ENCODE results near the gene TTC32.
"Not testable (repeated sequence)": the region's sequence is repeated elsewhere in the genome, so short reads cannot be mapped to it uniquely, and the experiment has no call there.

Gene TTC32

DNA sequence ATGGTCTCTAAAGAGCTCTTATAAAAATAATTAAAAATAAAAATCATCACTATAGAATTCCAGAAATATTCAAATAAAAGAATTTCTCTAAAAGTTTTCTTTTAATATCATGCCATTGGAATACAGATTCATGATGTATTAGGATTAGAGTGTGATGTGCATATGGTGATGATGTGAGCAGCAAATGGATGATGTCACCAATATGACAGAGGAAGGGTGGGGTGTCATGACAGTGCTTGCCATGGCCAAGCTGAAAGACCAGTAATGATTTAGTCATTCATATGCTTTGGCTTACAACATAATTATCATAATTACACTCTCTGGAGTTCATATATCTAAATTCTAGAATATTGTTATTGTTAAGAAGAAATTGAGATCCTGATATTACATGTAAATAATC, 27.4 kb upstream of the TTC32 start:
- no peaks in the 10 kb centered on the region for H3K4me1 ChIP-seq (ENCODE audit: control insufficient read depth in 2 of 2, insufficient read depth in 2 of 2, low read length in 2 of 2)
- no peak overlapping the region for H3K4me3 ChIP-seq (ENCODE audit: low read length in 2 of 2)
- peaks cover 4 to 10% of the 10 kb centered on the region in 2 donors for H3K9me3 ChIP-seq (ENCODE audit: control insufficient read depth in 2 of 2, low read length in 2 of 2)
- peaks cover 0 to 4% of the 10 kb centered on the region in 2 donors for H3K36me3 ChIP-seq (ENCODE audit: control insufficient read depth in 2 of 2, insufficient read depth in 2 of 2, low read length in 2 of 2)
- no peaks in the 10 kb centered on the region for H3K27me3 ChIP-seq (ENCODE audit: control insufficient read depth in 2 of 2, insufficient read depth in 2 of 2, low read length in 2 of 2)
- no peak overlapping the region for H3K27ac ChIP-seq (ENCODE audit: low read depth in 2 of 2, low read length in 2 of 2)
- H3K9ac ChIP-seq (ENCODE audit: low read depth in 1 of 2, low read length in 2 of 2), result no peak overlapping the region

DNA sequence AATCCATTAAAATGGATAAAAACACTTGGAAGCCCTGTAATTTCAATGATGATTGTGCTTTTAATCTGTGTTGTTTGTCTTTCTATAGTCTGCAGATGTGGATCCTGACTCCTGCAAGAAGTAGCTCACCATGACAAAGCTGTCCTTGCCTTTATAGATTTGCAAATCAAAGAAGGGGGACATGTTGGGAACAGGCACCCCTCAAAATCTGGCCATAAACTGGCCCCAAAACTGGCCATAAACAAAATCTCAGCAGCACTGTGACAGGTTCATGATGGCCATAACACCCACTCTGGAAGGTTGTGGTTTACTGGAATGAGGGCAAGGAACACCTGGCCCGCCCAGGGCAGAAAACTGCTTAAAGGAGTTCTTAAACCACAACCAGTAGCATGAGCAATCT, 26.0 kb upstream of the TTC32 start:
- not testable (repeated sequence) for H3K27me3 ChIP-seq (ENCODE audit: control insufficient read depth in 2 of 2, insufficient read depth in 2 of 2, low read length in 2 of 2); H3K4me1 ChIP-seq (ENCODE audit: control insufficient read depth in 2 of 2, insufficient read depth in 2 of 2, low read length in 2 of 2); H3K27ac ChIP-seq (ENCODE audit: low read depth in 2 of 2, low read length in 2 of 2); H3K4me3 ChIP-seq (ENCODE audit: low read length in 2 of 2); H3K9ac ChIP-seq (ENCODE audit: low read depth in 1 of 2, low read length in 2 of 2); H3K36me3 ChIP-seq (ENCODE audit: control insufficient read depth in 2 of 2, insufficient read depth in 2 of 2, low read length in 2 of 2)
- peaks cover 4 to 10% of the 10 kb centered on the region in 2 donors for H3K9me3 ChIP-seq (ENCODE audit: control insufficient read depth in 2 of 2, low read length in 2 of 2)

DNA sequence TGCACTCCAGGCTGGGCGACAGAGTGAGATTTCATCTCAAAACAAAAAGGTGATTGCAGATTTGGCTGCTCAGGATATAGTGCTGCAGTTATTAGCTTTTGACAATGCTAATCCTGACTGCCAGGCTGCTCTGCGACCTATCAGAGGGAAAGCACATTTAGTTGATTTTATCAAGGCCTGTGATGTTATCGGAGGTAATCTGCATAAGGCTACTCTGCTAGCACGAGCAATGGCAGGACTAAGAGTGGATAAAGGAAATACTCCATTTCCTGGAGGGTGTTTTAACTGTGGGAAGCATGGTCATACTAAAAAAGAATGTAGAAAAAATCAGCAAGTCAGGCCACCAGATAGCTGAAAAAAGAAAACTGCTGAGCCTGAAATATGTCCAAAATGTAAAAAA, 22.7 kb upstream of the TTC32 start:
- not testable (repeated sequence) for H3K4me3 ChIP-seq (ENCODE audit: low read length in 2 of 2); H3K4me1 ChIP-seq (ENCODE audit: control insufficient read depth in 2 of 2, insufficient read depth in 2 of 2, low read length in 2 of 2); H3K9ac ChIP-seq (ENCODE audit: low read depth in 1 of 2, low read length in 2 of 2); H3K9me3 ChIP-seq (ENCODE audit: control insufficient read depth in 2 of 2, low read length in 2 of 2); H3K27me3 ChIP-seq (ENCODE audit: control insufficient read depth in 2 of 2, insufficient read depth in 2 of 2, low read length in 2 of 2); H3K36me3 ChIP-seq (ENCODE audit: control insufficient read depth in 2 of 2, insufficient read depth in 2 of 2, low read length in 2 of 2); H3K27ac ChIP-seq (ENCODE audit: low read depth in 2 of 2, low read length in 2 of 2)

DNA sequence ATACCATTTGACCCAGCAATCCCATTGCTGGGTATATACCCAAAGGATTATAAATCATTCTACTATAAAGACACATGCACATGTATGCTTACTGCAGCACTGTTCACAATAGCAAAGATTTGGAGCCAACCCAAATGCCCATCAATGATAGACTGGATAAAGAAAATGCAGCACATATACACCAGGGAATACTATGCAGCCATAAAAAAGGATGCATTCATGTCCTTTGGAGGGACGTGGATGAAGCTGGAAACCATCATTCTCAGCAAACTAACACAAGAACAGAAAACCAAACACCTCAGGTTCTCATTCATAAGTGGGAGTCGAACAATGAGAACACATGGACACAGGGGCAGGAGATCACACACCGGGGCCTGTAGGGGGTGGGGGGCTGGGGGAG, 20.4 kb upstream of the TTC32 start:
- H3K9ac ChIP-seq (ENCODE audit: low read depth in 1 of 2, low read length in 2 of 2); H3K4me3 ChIP-seq (ENCODE audit: low read length in 2 of 2); H3K27ac ChIP-seq (ENCODE audit: low read depth in 2 of 2, low read length in 2 of 2); H3K27me3 ChIP-seq (ENCODE audit: control insufficient read depth in 2 of 2, insufficient read depth in 2 of 2, low read length in 2 of 2); H3K4me1 ChIP-seq (ENCODE audit: control insufficient read depth in 2 of 2, insufficient read depth in 2 of 2, low read length in 2 of 2); H3K36me3 ChIP-seq (ENCODE audit: control insufficient read depth in 2 of 2, insufficient read depth in 2 of 2, low read length in 2 of 2); H3K9me3 ChIP-seq (ENCODE audit: control insufficient read depth in 2 of 2, low read length in 2 of 2): not testable (repeated sequence)

DNA sequence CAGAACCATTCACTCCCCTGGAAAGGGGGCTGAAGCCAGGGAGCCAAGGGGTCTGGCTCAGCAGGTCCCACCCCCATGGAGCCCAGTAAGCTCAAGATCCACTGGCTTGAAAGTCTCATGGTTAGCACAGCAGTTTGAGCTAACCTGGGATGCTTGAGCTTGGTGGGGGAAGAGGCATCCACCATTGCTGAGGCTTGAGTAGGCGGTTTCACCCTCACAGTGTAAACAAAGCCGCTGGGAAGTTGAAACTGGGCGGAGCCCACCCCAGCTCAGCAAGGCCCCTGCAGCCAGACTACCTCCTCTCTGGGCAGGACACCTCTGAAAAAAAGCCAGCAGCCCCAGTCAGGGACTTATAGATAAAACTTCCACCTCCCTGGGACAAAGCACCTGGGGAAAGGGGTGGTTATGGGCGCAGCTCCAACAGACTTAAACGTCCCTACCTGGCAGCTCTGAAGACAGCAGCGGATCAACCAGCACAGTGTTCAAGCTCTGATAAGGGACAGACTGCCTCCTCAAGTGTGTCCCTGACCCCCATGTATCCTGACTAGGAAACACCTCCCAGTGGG, 14.7 kb upstream of the TTC32 start:
- no peaks in the 10 kb centered on the region for H3K27me3 ChIP-seq (ENCODE audit: control insufficient read depth in 2 of 2, insufficient read depth in 2 of 2, low read length in 2 of 2)
- H3K9me3 ChIP-seq (ENCODE audit: control insufficient read depth in 2 of 2, low read length in 2 of 2), result no peaks in the 10 kb centered on the region
- no peak overlapping the region for H3K9ac ChIP-seq (ENCODE audit: low read depth in 1 of 2, low read length in 2 of 2)
- no peaks in the 10 kb centered on the region for H3K4me1 ChIP-seq (ENCODE audit: control insufficient read depth in 2 of 2, insufficient read depth in 2 of 2, low read length in 2 of 2)
- H3K27ac ChIP-seq (ENCODE audit: low read depth in 2 of 2, low read length in 2 of 2), result no peak overlapping the region
- H3K36me3 ChIP-seq (ENCODE audit: control insufficient read depth in 2 of 2, insufficient read depth in 2 of 2, low read length in 2 of 2), result no peaks in the 10 kb centered on the region
- no peak overlapping the region for H3K4me3 ChIP-seq (ENCODE audit: low read length in 2 of 2)

DNA sequence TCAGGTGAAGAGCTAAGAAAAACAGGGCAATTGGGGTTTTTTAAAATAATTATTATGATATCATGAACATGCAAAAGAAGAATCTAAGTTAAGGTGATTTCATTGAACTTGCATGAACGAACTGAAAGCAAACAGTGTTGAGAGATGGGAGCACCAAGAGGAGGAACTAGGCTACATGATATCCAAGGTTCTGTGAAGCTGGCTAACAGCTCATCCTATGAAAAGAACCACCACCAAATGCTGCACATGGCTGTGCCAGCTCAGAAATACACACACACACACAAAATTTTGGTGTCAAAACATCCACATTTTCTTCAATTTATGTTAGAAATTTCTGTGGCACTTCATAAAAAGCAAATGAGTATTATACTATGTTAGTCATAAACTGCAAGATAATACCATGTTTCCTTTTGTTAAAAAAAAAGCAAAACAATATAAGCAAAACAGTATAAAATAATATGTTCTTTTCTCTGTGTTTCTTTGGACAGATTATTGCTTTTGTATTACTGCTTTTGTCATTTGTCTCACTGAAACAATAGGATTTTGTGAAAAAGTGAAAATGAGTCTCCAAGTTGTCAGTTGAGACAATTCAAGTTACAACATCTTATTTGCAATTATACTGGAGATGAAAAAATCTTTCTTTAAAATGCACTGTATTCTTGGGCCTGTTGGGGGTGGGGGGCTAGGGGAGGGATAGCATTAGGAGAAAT, 12.6 kb upstream of the TTC32 start:
- H3K9ac ChIP-seq (ENCODE audit: low read depth in 1 of 2, low read length in 2 of 2), result no peak overlapping the region
- no peak overlapping the region for H3K27ac ChIP-seq (ENCODE audit: low read depth in 2 of 2, low read length in 2 of 2)
- no peaks in the 10 kb centered on the region for H3K9me3 ChIP-seq (ENCODE audit: control insufficient read depth in 2 of 2, low read length in 2 of 2)
- no peaks in the 10 kb centered on the region for H3K27me3 ChIP-seq (ENCODE audit: control insufficient read depth in 2 of 2, insufficient read depth in 2 of 2, low read length in 2 of 2)
- H3K4me1 ChIP-seq (ENCODE audit: control insufficient read depth in 2 of 2, insufficient read depth in 2 of 2, low read length in 2 of 2), result no peaks in the 10 kb centered on the region
- H3K4me3 ChIP-seq (ENCODE audit: low read length in 2 of 2), result no peak overlapping the region
- no peaks in the 10 kb centered on the region for H3K36me3 ChIP-seq (ENCODE audit: control insufficient read depth in 2 of 2, insufficient read depth in 2 of 2, low read length in 2 of 2)

DNA sequence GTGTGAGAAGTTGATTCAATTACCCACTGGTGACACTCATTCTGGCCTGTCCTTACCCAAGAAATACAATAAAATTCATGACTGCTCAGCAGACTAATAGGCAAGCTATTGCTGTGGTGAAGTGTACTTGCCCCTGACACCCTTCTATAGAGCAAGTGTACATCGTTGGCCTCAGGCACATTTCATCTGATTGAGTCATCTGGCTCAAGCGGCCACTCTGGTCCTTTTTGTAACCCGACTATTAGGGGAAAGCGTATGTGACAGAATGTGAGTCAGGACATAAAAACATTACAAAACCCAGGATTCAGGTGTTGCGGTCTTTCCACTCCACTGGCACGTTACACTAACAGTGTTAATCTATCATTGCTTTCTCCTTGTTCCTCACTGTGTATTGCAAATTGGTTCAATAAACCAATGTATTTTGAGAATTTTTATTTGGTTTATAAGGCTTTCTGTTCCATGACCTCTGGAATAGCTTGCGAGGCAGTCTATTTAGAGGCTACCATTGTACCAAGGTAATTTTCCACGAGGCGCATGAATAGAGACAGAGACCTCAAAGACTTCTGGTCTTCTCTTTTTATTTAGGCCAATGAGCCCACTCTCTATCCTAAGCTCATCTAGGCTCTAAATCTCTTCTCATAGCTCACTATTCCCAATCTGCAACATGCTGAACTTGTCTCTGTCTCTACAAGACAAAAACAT, 10.2 kb upstream of the TTC32 start:
- H3K4me3 ChIP-seq (ENCODE audit: low read length in 2 of 2), result no peak overlapping the region
- H3K27ac ChIP-seq (ENCODE audit: low read depth in 2 of 2, low read length in 2 of 2), result no peak overlapping the region
- no peak overlapping the region for H3K9ac ChIP-seq (ENCODE audit: low read depth in 1 of 2, low read length in 2 of 2)
- H3K36me3 ChIP-seq (ENCODE audit: control insufficient read depth in 2 of 2, insufficient read depth in 2 of 2, low read length in 2 of 2), result no peaks in the 10 kb centered on the region
- no peaks in the 10 kb centered on the region for H3K27me3 ChIP-seq (ENCODE audit: control insufficient read depth in 2 of 2, insufficient read depth in 2 of 2, low read length in 2 of 2)
- no peaks in the 10 kb centered on the region for H3K4me1 ChIP-seq (ENCODE audit: control insufficient read depth in 2 of 2, insufficient read depth in 2 of 2, low read length in 2 of 2)
- no peaks in the 10 kb centered on the region for H3K9me3 ChIP-seq (ENCODE audit: control insufficient read depth in 2 of 2, low read length in 2 of 2)

DNA sequence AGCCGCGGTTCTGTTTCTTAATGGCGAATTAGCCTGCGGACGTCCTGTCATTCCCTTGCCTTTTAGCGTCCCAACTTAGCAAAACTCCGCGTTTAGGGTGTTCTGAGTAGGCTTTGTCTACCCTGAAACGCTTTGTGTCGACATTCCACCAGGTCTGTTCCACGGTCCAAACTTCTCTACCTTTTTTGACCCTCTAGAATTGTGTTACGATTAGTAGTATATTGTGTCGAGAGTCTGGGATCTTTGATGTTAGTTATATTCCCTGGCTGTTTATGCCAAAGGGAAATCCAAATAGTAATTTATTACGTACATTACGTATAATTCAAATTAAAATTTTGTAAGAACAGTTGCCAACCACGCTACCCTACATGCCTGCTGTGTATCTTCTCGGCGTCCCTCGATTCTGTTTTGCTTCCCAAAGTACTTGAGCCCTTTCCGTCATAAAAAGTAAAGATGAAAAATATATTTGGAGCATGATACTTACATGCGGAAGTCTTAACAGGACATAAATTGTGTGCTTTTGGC, 495 bp upstream of the TTC32 start:
- H3K36me3 ChIP-seq (ENCODE audit: control insufficient read depth in 2 of 2, insufficient read depth in 2 of 2, low read length in 2 of 2), result no peaks in the 10 kb centered on the region
- peaks cover 8 to 9% of the 10 kb centered on the region in 2 donors for H3K4me1 ChIP-seq (ENCODE audit: control insufficient read depth in 2 of 2, insufficient read depth in 2 of 2, low read length in 2 of 2)
- peak overlapping the region; percentile 96 to 98 for H3K27ac ChIP-seq (ENCODE audit: low read depth in 2 of 2, low read length in 2 of 2)
- no peaks in the 10 kb centered on the region for H3K9me3 ChIP-seq (ENCODE audit: control insufficient read depth in 2 of 2, low read length in 2 of 2)
- H3K4me3 ChIP-seq (ENCODE audit: low read length in 2 of 2), result peak overlapping the region; percentile 100
- no peaks in the 10 kb centered on the region for H3K27me3 ChIP-seq (ENCODE audit: control insufficient read depth in 2 of 2, insufficient read depth in 2 of 2, low read length in 2 of 2)
- H3K9ac ChIP-seq (ENCODE audit: low read depth in 1 of 2, low read length in 2 of 2), result peak overlapping the region; percentile 98 to 99

DNA sequence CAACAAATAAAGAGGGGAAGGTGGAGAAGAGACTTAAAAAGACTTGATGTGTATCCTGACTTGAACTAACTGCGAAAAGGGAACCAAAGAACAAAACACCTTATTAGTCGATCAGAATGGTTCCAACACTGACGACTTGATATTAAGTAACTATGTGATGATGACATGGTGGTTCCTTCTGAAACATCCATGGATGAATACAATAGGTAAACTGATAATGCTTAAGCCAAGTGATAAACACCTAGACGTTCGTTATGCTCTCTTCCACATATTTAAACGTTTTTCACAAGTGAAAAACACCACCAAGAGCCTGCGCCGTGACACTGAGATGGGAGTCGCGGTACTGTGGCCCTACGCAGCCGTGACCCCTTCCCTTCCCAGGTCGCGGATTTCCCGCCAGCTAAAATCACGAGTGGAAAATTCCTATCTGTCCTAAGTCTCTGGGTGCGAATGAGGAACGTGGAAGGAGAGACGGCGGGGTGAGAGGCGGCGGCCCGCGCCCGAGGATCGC, 797 bp downstream of the TTC32 start:
- peaks cover 8 to 9% of the 10 kb centered on the region in 2 donors for H3K4me1 ChIP-seq (ENCODE audit: control insufficient read depth in 2 of 2, insufficient read depth in 2 of 2, low read length in 2 of 2)
- no peaks in the 10 kb centered on the region for H3K27me3 ChIP-seq (ENCODE audit: control insufficient read depth in 2 of 2, insufficient read depth in 2 of 2, low read length in 2 of 2)
- H3K36me3 ChIP-seq (ENCODE audit: control insufficient read depth in 2 of 2, insufficient read depth in 2 of 2, low read length in 2 of 2), result no peaks in the 10 kb centered on the region
- peak overlapping the region; percentile 96 to 98 for H3K27ac ChIP-seq (ENCODE audit: low read depth in 2 of 2, low read length in 2 of 2)
- peak overlapping the region; percentile 98 to 99 for H3K9ac ChIP-seq (ENCODE audit: low read depth in 1 of 2, low read length in 2 of 2)
- H3K9me3 ChIP-seq (ENCODE audit: control insufficient read depth in 2 of 2, low read length in 2 of 2), result no peaks in the 10 kb centered on the region
- H3K4me3 ChIP-seq (ENCODE audit: low read length in 2 of 2), result peak overlapping the region; percentile 100
